Measurements from ENCODE around the gene MAP3K6. TPM values are rescaled to one million over a fixed set of nuclear protein-coding genes. Genes with fewer than 3 reads are reported as not detected.

MAP3K6 gene
- total and polyA plus RNA-seq, 2 donors (not counting 3 experiments of a cell fraction or from before 2014, with no cell fraction given), result 9.9 to 12.4 TPM

DNA sequence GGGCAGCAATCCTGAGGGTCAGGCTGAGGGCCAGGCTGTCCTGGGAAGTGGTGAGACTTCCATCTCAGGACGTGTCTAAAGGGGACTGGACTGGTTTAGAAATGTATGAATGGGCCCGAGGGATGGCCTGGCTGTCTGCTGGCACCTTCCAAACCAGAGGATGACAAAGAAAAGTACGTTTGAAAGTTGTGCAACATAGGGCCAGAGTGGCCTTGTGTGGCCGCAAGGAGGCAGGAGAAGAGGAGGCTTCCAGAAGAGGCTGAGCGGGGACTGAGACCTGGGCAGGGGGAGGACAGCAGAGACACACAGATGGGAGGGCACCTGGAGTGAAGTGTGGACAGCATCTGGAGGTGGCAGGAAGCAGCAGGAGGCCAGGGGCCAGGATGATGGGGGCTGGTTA lies 27.5 kb downstream of the MAP3K6 start:
- no peaks in the 10 kb centered on the region for H4K20me1 ChIP-seq (replicated peaks; ENCODE audit: control insufficient read depth, extremely low read depth, insufficient read depth, low read length)
- dilution Hi-C loops (cut with MboI; ENCODE audit: extremely low pct_ligation_motif_present, low sequenced_read_pairs) (no loop called here), intact Hi-C loops (cut with micrococcal nuclease) (no loop called here)
- H2AFZ ChIP-seq (ENCODE audit: low read depth, low read length), result no peak overlapping the region
- no peaks in the 10 kb centered on the region for H3K27me3 ChIP-seq (ENCODE audit: control insufficient read depth in 2 of 2, insufficient read depth in 2 of 2, low read length in 2 of 2)
- H3K9ac ChIP-seq (replicated peaks; ENCODE audit: extremely low read depth, insufficient read depth, low read length), result no peak overlapping the region
- no peak overlapping the region for H3K4me2 ChIP-seq (ENCODE audit: insufficient read depth, low read length)
- no peak overlapping the region for H3K27ac ChIP-seq (ENCODE audit: insufficient read depth, low read depth, low read length)
- ChIA-PET POLR2A (no interaction called here), CTCF (interaction anchor here (1.5 to 1.6 kb wide), 2 partner anchors 12 to 56 kb away, joined by 3 read pairs; no protein-coding TSS in a partner anchor)
- no peaks in the 10 kb centered on the region for H3K9me3 ChIP-seq (replicated peaks; ENCODE audit: control insufficient read depth, insufficient read depth, low read length)
- H3K79me2 ChIP-seq (ENCODE audit: control insufficient read depth, insufficient read depth, low read length), result no peaks in the 10 kb centered on the region
- DNase-seq (ENCODE audit: low read depth, low spot score), result no peak
- no TSS peak for BruUV-seq (replicated peaks)
- no peak overlapping the region for H3K4me3 ChIP-seq (replicated peaks in 1 of 3; ENCODE audit: insufficient read depth in 1 of 3, low read depth in 1 of 3, low read length in 3 of 3)
- H3K4me1 ChIP-seq (ENCODE audit: control insufficient read depth, extremely low read depth, insufficient read depth, low read length), result no peaks in the 10 kb centered on the region
- H3K9me1 ChIP-seq (replicated peaks; ENCODE audit: control insufficient read depth, extremely low read depth, insufficient read depth, low read length), result no peaks in the 10 kb centered on the region
- peaks cover 2 to 23% of the 10 kb centered on the region in 2 experiments for H3K36me3 ChIP-seq (ENCODE audit: control insufficient read depth in 2 of 2, extremely low read depth in 1 of 2, insufficient read depth in 2 of 2, low read length in 2 of 2)
- FAIRE-seq, result no peak
- TF ChIP-seq, protein P1, sequence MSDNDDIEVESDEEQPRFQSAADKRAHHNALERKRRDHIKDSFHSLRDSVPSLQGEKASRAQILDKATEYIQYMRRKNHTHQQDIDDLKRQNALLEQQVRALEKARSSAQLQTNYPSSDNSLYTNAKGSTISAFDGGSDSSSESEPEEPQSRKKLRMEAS (IDR thresholded peaks at IDR 0.05; ENCODE audit: insufficient read depth, insufficient read length), result no peak

DNA sequence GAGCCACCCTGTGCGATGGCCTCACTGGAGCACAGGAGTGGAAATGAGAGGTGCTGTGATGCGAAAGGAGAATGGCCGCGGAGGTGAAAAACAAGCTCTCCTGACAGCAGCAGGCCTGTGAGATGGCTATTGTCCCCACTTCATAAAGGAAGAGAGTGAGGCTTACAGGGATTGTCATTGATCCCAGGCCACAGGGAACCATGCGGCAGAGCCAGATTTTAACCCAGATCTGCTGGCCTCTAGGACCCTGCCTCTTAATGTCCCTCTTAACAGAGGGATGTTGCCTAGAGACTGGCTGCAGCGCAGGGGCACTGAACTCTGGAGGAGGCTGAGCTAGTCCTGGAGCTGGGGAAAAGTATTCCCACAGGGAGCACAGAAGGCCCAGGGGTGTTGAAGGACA lies 28.0 kb downstream of the MAP3K6 start:
- Histone ChIP-seq H4K20me1 (replicated peaks; ENCODE audit: control insufficient read depth, extremely low read depth, insufficient read depth, low read length) (no peaks in the 10 kb centered on the region), H3K9me3 (replicated peaks; ENCODE audit: control insufficient read depth, insufficient read depth, low read length) (no peaks in the 10 kb centered on the region), H3K4me3 (replicated peaks in 1 of 3; ENCODE audit: insufficient read depth in 1 of 3, low read depth in 1 of 3, low read length in 3 of 3) (no peak overlapping the region), H3K4me1 (ENCODE audit: control insufficient read depth, extremely low read depth, insufficient read depth, low read length) (no peaks in the 10 kb centered on the region), H2AFZ (ENCODE audit: low read depth, low read length) (no peak overlapping the region), H3K9ac (replicated peaks; ENCODE audit: extremely low read depth, insufficient read depth, low read length) (no peak overlapping the region), H3K4me2 (ENCODE audit: insufficient read depth, low read length) (no peak overlapping the region), H3K79me2 (ENCODE audit: control insufficient read depth, insufficient read depth, low read length) (no peaks in the 10 kb centered on the region), H3K9me1 (replicated peaks; ENCODE audit: control insufficient read depth, extremely low read depth, insufficient read depth, low read length) (no peaks in the 10 kb centered on the region), H3K27ac (ENCODE audit: insufficient read depth, low read depth, low read length) (no peak overlapping the region), H3K27me3 (ENCODE audit: control insufficient read depth in 2 of 2, insufficient read depth in 2 of 2, low read length in 2 of 2) (no peaks in the 10 kb centered on the region), H3K36me3 (ENCODE audit: control insufficient read depth in 2 of 2, extremely low read depth in 1 of 2, insufficient read depth in 2 of 2, low read length in 2 of 2) (peaks cover 3 to 28% of the 10 kb centered on the region in 2 experiments)
- dilution Hi-C loops (cut with MboI; ENCODE audit: extremely low pct_ligation_motif_present, low sequenced_read_pairs), result no loop called here
- BruUV-seq (replicated peaks), result no TSS peak
- POLR2A ChIA-PET, result no interaction called here
- intact Hi-C loops (cut with micrococcal nuclease), result no loop called here
- TF ChIP-seq MYC (IDR thresholded peaks at IDR 0.05; ENCODE audit: low read depth, low read length) (no peak), GATA2 (IDR thresholded peaks at IDR 0.05; ENCODE audit: insufficient read depth, insufficient read length, low read depth, low read length) (no peak), FOS (IDR thresholded peaks at IDR 0.05; ENCODE audit: borderline replicate concordance, insufficient read depth, low read length) (no peak), EZH2 (IDR thresholded peaks at IDR 0.05; ENCODE audit: borderline replicate concordance, low read depth, low read length, severe bottlenecking) (no peak), JUN (IDR thresholded peaks at IDR 0.05; ENCODE audit: borderline replicate concordance, insufficient read depth, insufficient read length, low read depth) (no peak), POLR2A (IDR thresholded peaks at IDR 0.05; ENCODE audit: low read depth, low read length) (no peak), POLR2AphosphoS5 (IDR thresholded peaks at IDR 0.05; ENCODE audit: insufficient read depth, low read depth, low read length) (no peak)
- TF ChIP-seq, protein P1 (IDR thresholded peaks at IDR 0.05; ENCODE audit: insufficient read depth, insufficient read length), result no peak
- TF ChIP-seq, protein P2, sequence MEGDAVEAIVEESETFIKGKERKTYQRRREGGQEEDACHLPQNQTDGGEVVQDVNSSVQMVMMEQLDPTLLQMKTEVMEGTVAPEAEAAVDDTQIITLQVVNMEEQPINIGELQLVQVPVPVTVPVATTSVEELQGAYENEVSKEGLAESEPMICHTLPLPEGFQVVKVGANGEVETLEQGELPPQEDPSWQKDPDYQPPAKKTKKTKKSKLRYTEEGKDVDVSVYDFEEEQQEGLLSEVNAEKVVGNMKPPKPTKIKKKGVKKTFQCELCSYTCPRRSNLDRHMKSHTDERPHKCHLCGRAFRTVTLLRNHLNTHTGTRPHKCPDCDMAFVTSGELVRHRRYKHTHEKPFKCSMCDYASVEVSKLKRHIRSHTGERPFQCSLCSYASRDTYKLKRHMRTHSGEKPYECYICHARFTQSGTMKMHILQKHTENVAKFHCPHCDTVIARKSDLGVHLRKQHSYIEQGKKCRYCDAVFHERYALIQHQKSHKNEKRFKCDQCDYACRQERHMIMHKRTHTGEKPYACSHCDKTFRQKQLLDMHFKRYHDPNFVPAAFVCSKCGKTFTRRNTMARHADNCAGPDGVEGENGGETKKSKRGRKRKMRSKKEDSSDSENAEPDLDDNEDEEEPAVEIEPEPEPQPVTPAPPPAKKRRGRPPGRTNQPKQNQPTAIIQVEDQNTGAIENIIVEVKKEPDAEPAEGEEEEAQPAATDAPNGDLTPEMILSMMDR (IDR thresholded peaks at IDR 0.05; ENCODE audit: extremely low read depth in 1 of 2, insufficient read depth in 1 of 2, low read depth in 1 of 2, low read length in 2 of 2), result no peak
- CTCF ChIA-PET, result interaction anchor here (0.7 to 1.6 kb wide), 3 partner anchors 13 to 57 kb away, joined by 3 to 4 read pairs (median 3); no protein-coding TSS in a partner anchor
- no peak for DNase-seq (ENCODE audit: low read depth, low spot score)
- FAIRE-seq, result no peak

Measured in endothelial cell of umbilical vein (primary cell).